Stomach (tissue), 4 donors: Measurements from ENCODE around the gene VAV3.

Experiments used
- EP300 ChIP-seq: sonication (generic); formaldehyde crosslinking; IDR thresholded peaks from one replicate; pipeline ENCODE4 v1.6.1; 2017; ENCODE audit warnings: antibody characterized with exemption
- POLR2A ChIP-seq, 4 donors: fragments of 450-650 bp; IDR thresholded peaks; one replicate each; pipeline ENCODE4 v1.6.1; 2016; ENCODE audit warnings: antibody characterized with exemption in 4 of 4, control low read depth in 2 of 4, mild to moderate bottlenecking in 1 of 4, moderate library complexity in 1 of 4
- POLR2AphosphoS5 ChIP-seq, 3 donors: sonication (generic); formaldehyde crosslinking; IDR thresholded peaks; one replicate each; pipeline ENCODE4 v1.6.1; 2016; ENCODE audit warnings: antibody characterized with exemption in 3 of 3
- TF ChIP-seq, protein P1 (sequence below), 7 experiments: fragments of 450-650 bp in 4 of 7; fragments of 200-600 bp in 3 of 7; sonication (generic) in 3 of 7; IDR thresholded peaks; one replicate each; pipeline ENCODE4 v1.5.1; 2016 to 2019; ENCODE audit warnings: antibody characterized with exemption in 7 of 7, control low read depth in 2 of 7, mild to moderate bottlenecking in 1 of 7

DNA sequence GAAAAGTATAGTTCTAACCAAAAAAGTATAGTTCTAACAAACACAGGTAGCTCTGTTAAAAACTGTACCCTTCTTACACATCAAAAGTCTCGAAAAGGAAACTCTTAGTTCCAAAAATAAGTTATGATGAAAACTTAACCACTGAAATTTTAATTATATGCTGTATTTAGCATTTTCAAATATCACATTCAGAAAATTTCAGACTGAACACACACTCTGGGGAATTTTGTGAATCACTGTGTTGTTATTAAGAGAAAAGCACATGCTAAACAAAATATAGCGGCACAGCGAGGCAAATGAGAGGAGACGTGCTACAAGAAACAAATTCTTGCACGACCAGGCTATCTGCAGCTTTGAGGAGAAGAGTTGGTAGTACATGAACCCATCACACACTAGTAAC is 30.4 kb downstream of the VAV3 start:
- TF ChIP-seq POLR2A (IDR thresholded peaks at IDR 0.05): no peak
- TF ChIP-seq, protein P1, sequence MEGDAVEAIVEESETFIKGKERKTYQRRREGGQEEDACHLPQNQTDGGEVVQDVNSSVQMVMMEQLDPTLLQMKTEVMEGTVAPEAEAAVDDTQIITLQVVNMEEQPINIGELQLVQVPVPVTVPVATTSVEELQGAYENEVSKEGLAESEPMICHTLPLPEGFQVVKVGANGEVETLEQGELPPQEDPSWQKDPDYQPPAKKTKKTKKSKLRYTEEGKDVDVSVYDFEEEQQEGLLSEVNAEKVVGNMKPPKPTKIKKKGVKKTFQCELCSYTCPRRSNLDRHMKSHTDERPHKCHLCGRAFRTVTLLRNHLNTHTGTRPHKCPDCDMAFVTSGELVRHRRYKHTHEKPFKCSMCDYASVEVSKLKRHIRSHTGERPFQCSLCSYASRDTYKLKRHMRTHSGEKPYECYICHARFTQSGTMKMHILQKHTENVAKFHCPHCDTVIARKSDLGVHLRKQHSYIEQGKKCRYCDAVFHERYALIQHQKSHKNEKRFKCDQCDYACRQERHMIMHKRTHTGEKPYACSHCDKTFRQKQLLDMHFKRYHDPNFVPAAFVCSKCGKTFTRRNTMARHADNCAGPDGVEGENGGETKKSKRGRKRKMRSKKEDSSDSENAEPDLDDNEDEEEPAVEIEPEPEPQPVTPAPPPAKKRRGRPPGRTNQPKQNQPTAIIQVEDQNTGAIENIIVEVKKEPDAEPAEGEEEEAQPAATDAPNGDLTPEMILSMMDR (IDR thresholded peaks at IDR 0.05): no peak
- no peak for TF ChIP-seq EP300
- TF ChIP-seq POLR2AphosphoS5 (IDR thresholded peaks at IDR 0.05): no peak
